GM12878 (cell line): ENCODE data around the gene MFSD6. TPM values are rescaled to one million over a fixed set of nuclear protein-coding genes. Genes with fewer than 3 reads are reported as not detected.
"Not testable (repeated sequence)": the region's sequence is repeated elsewhere in the genome, so short reads cannot be mapped to it uniquely, and the experiment has no call there.

Source experiments
- ATAC-seq: fragments of 200-7000 bp; cut with Tn5 transposase; 3 replicates; pipeline ENCODE4 v1.9.1; 2020; ENCODE audit warnings: mild to moderate bottlenecking, moderate library complexity
- BruUV-seq: library from RNA; stranded (reverse); fragments of 400-500 nt; replicated peaks from 2 replicates; lab custom pipeline; 2021; lab: Mats Ljungman, UMichigan
- CTCF ChIA-PET: fragments of 300-600 bp; sonication (Branson Sonifier 250); formaldehyde crosslinking; extraction: SDS; loops from one replicate; lab custom pipeline; 2021; ENCODE audit warnings: inconsistent platforms; lab: Yijun Ruan, JAX
- POLR2A ChIA-PET: fragments of 350-600 bp; formaldehyde crosslinking; extraction: SDS; loops from one replicate; lab custom pipeline; 2021; ENCODE audit warnings: inconsistent platforms; lab: Charles Lee
- RAD21 ChIA-PET: fragments of 300-600 bp; sonication (Branson Sonifier 250); formaldehyde crosslinking; loops from one replicate; lab custom pipeline; 2023; ENCODE audit warnings: antibody characterized with exemption; ENCODE audit not compliant: unreplicated experiment; lab: Charles Lee
- SMC1A ChIA-PET: fragments of 300-600 bp; sonication (Branson Sonifier 250); formaldehyde crosslinking; loops from one replicate; lab custom pipeline; 2023; ENCODE audit not compliant: unreplicated experiment, uncharacterized antibody; lab: Charles Lee
- DNase-seq: peaks from one replicate; pipeline ENCODE4 v3.0.0-alpha.2; 2011; ENCODE audit warnings: low read depth, low spot score
- FAIRE-seq: peaks from 3 replicates; lab custom pipeline; 2011; peaks lifted over from hg19 to GRCh38; lab: Jason Lieb, UNC
- H2AFZ ChIP-seq: 2 replicates; pipeline ENCODE4 v1.6.0; 2011; ENCODE audit warnings: low read depth, low read length, control low read depth; ENCODE audit not compliant: control insufficient read depth
- H3K27ac ChIP-seq: 2 replicates; pipeline ENCODE4 v1.5.1; 2011; ENCODE audit warnings: control low read depth; ENCODE audit not compliant: control insufficient read depth, insufficient read depth
- H3K27me3 ChIP-seq, 2 experiments: replicated peaks in 1 of 2; 2 replicates each; pipeline versions ENCODE4 v1.6.0 to v1.6.1; 2011; ENCODE audit warnings: low read length in 1 of 2; ENCODE audit not compliant: control insufficient read depth in 2 of 2, insufficient read depth in 2 of 2
- H3K36me3 ChIP-seq, 2 experiments: 2 replicates each; pipeline ENCODE4 v1.5.1; 2011; ENCODE audit warnings: low read length in 1 of 2; ENCODE audit not compliant: control insufficient read depth in 2 of 2, insufficient read depth in 2 of 2
- H3K4me1 ChIP-seq: 2 replicates; pipeline ENCODE4 v1.6.1; 2011; ENCODE audit warnings: mild to moderate bottlenecking, low read length, moderate library complexity, mixed read lengths; ENCODE audit not compliant: control insufficient read depth, insufficient read depth
- H3K4me2 ChIP-seq: 2 replicates; pipeline ENCODE4 v1.6.0; 2011; ENCODE audit warnings: control low read depth; ENCODE audit not compliant: control insufficient read depth, insufficient read depth
- H3K4me3 ChIP-seq: fragments of 200-600 bp; sonication (generic); 2 replicates; pipeline ENCODE4 v1.5.1; 2016
- H3K79me2 ChIP-seq: 2 replicates; pipeline ENCODE4 v1.6.0; 2011; ENCODE audit warnings: low read length; ENCODE audit not compliant: control insufficient read depth, insufficient read depth
- H3K9ac ChIP-seq: 2 replicates; pipeline ENCODE4 v1.8.0; 2011; ENCODE audit warnings: low read length, control low read depth, mixed read lengths; ENCODE audit not compliant: control insufficient read depth, insufficient read depth
- H3K9me3 ChIP-seq: replicated peaks from 3 replicates; pipeline ENCODE4 v1.5.1; 2011; ENCODE audit warnings: mild to moderate bottlenecking, low read length; ENCODE audit not compliant: control insufficient read depth, insufficient read depth
- H4K20me1 ChIP-seq: 2 replicates; pipeline ENCODE4 v1.6.0; 2011; ENCODE audit not compliant: control insufficient read depth, insufficient read depth
- BCL3 ChIP-seq: IDR thresholded peaks from 2 replicates; pipeline ENCODE4 v1.6.1; 2011; ENCODE audit warnings: borderline replicate concordance, low read depth, mild to moderate bottlenecking, moderate library complexity, low read length; ENCODE audit not compliant: insufficient read depth, poor library complexity, severe bottlenecking
- CHD1 ChIP-seq: IDR thresholded peaks from 2 replicates; pipeline ENCODE4 v1.6.1; 2012; ENCODE audit warnings: low read depth, low read length, improper control_type of control experiment
- EZH2 ChIP-seq: IDR thresholded peaks from 2 replicates; pipeline ENCODE4 v1.6.1; 2012; ENCODE audit warnings: low read depth, mild to moderate bottlenecking, control low read depth, inconsistent platforms, low read length, borderline replicate concordance; ENCODE audit not compliant: control insufficient read depth
- HDAC6 ChIP-seq: fragments of 200-600 bp; sonication (generic); IDR thresholded peaks from one replicate; pipeline ENCODE4 v1.8.0; 2017; ENCODE audit warnings: antibody characterized with exemption; ENCODE audit not compliant: unreplicated experiment
- IRF4 ChIP-seq: IDR thresholded peaks from 2 replicates; pipeline ENCODE4 v1.6.1; 2011; ENCODE audit warnings: low read depth, low read length
- MEF2B ChIP-seq: fragments of 450-650 bp; IDR thresholded peaks from 2 replicates; pipeline ENCODE4 v1.6.1; 2018; ENCODE audit warnings: mild to moderate bottlenecking, moderate library complexity; ENCODE audit not compliant: partially characterized antibody, poor library complexity, severe bottlenecking
- POLR2AphosphoS2 ChIP-seq: IDR thresholded peaks from 2 replicates; pipeline ENCODE4 v1.6.1; 2011; ENCODE audit warnings: low read depth, mild to moderate bottlenecking, low read length, improper control_type of control experiment, moderate library complexity
- RCOR1 ChIP-seq: conservative IDR thresholded peaks from 2 replicates; pipeline ENCODE4 v1.6.1; 2012; ENCODE audit warnings: low read depth, low read length, improper control_type of control experiment
- RELA ChIP-seq: fragments of 450-650 bp; IDR thresholded peaks from 2 replicates; pipeline ENCODE4 v1.8.0; 2014; ENCODE audit warnings: borderline replicate concordance; ENCODE audit not compliant: partially characterized antibody
- RFX5 ChIP-seq: IDR thresholded peaks from 2 replicates; pipeline ENCODE4 v1.6.1; 2011; ENCODE audit warnings: low read depth, low read length, improper control_type of control experiment
- SIX5 ChIP-seq: IDR thresholded peaks from 2 replicates; pipeline ENCODE4 v1.6.1; 2011; ENCODE audit warnings: mild to moderate bottlenecking, low read depth, low read length, moderate library complexity; ENCODE audit not compliant: severe bottlenecking
- SREBF1 ChIP-seq: IDR thresholded peaks from 2 replicates; pipeline ENCODE4 v1.6.1; 2012; ENCODE audit warnings: mild to moderate bottlenecking, low read length
- SUPT20H ChIP-seq: IDR thresholded peaks from 2 replicates; pipeline ENCODE4 v1.6.1; 2011; ENCODE audit warnings: low read depth, mild to moderate bottlenecking, low read length, moderate library complexity, borderline replicate concordance; ENCODE audit not compliant: control insufficient read depth
- USF1 ChIP-seq: IDR thresholded peaks from 2 replicates; pipeline ENCODE4 v1.6.1; 2011; ENCODE audit warnings: borderline replicate concordance, low read depth, mild to moderate bottlenecking, moderate library complexity, mixed read lengths, low read length; ENCODE audit not compliant: insufficient read depth; ENCODE audit errors: extremely low read length
- ZNF274 ChIP-seq: IDR thresholded peaks from one replicate; pipeline ENCODE4 v1.8.0; 2011; ENCODE audit not compliant: insufficient read length, insufficient read depth
- ZZZ3 ChIP-seq: IDR thresholded peaks from 2 replicates; pipeline ENCODE4 v1.6.1; 2011; ENCODE audit warnings: low read depth; ENCODE audit not compliant: control insufficient read depth, insufficient read length
- WGBS: methylation state at CpG from one replicate; pipeline ENCODE4 v1.1.6; 2016; ENCODE audit warnings: low lambda C conversion rate; ENCODE audit not compliant: insufficient replicate concordance, insufficient coverage; ENCODE audit errors: missing lambda C conversion rate; 5-methylcytosine and 5-hydroxymethylcytosine counted together
- in situ Hi-C: fragments of 300-500 bp; cut with MboI; formaldehyde crosslinking; loops from 9 replicates; pipeline ENCODE4 v1.14.3; 2018; ENCODE audit warnings: mixed read lengths
- intact Hi-C: fragments of 100-400 bp; cut with micrococcal nuclease; formaldehyde crosslinking; loops from one replicate; pipeline ENCODE4 v1.14.2; 2022; ENCODE audit not compliant: unreplicated experiment
- polyA plus RNA-seq, 11 experiments: library from polyadenylated mRNA; depleted of rRNA in 4 of 11; unstranded in 6 of 11; stranded (reverse) in 5 of 11; fragments of >200 nt; fragmentation: Nextera tagmentation in 4 of 11; fragmentation: Illumina TruSeq in 1 of 11; extraction: Ambion mirVana in 4 of 11; extraction: Trizol in 1 of 11; gene quantifications; 1 replicate in 1 of 11; 2 replicates in 10 of 11; pipeline versions ENCODE4 v1.2.1 to v1.2.3, GENCODE V29; 2011 to 2016; ENCODE audit warnings: inconsistent platforms in 2 of 11, missing spikeins in 2 of 11, low read depth in 1 of 11
- total RNA-seq, 4 experiments: library from RNA; depleted of rRNA in 3 of 4; stranded (reverse); fragments of >200 nt in 3 of 4; fragmentation: Illumina TruSeq in 1 of 4; extraction: Trizol in 1 of 4; gene quantifications; 2 replicates each; pipeline versions ENCODE4 v1.2.1 to v1.2.3, GENCODE V29; 2013 to 2021

Gene MFSD6
- total and polyA plus RNA-seq, 10 of the 15 experiments (the other 5 are each of a cell fraction or from before 2014, with no cell fraction given), result 6.7 to 42.6 (median 24.2) TPM

- H3K9me3 ChIP-seq, result no peaks in the 10 kb centered on the region
- no peak overlapping the region for H3K4me2 ChIP-seq
- H3K27ac ChIP-seq, result no peak overlapping the region
- no peaks in the 10 kb centered on the region for H3K4me1 ChIP-seq
- ChIA-PET CTCF (interaction anchor here (1.0 to 2.2 kb wide), 2 partner anchors 32 to 123 kb away, joined by 3 to 13 read pairs; no protein-coding TSS in a partner anchor), POLR2A (interaction anchor here (1.0 kb wide), 1 partner anchor 23 kb away, joined by 3 read pairs; no protein-coding TSS in a partner anchor), RAD21 (interaction anchor here (1.4 kb wide), 1 partner anchor 121 kb away, joined by 3 read pairs; no protein-coding TSS in a partner anchor), SMC1A (interaction anchor here (0.6 to 2.1 kb wide), 9 partner anchors 10 to 1987 kb away, joined by 3 to 5 read pairs (median 3); no protein-coding TSS in a partner anchor)
- H3K27me3 ChIP-seq, result no peaks in the 10 kb centered on the region
- H3K4me3 ChIP-seq, result no peak overlapping the region
- no peak overlapping the region for H2AFZ ChIP-seq
- no peak overlapping the region for H3K9ac ChIP-seq
- FAIRE-seq, result no peak
- no TSS peak for BruUV-seq
- no peak for TF ChIP-seq IRF4
- TF ChIP-seq BCL3, result no peak
- no peak for TF ChIP-seq RELA
- no peak for TF ChIP-seq SUPT20H
- TF ChIP-seq RFX5, result no peak
- no peak for TF ChIP-seq SREBF1
- no peak for TF ChIP-seq EZH2
- TF ChIP-seq HDAC6, result no peak
- no peak for TF ChIP-seq CHD1
- no peak for TF ChIP-seq ZNF274
- no peak for TF ChIP-seq ZZZ3
- TF ChIP-seq USF1, result no peak
- TF ChIP-seq MEF2B, result no peak
- TF ChIP-seq SIX5, result no peak
- no peak for TF ChIP-seq RCOR1
- TF ChIP-seq POLR2AphosphoS2, result no peak
- no peak for DNase-seq
- ATAC-seq, result no peak
- no peaks in the 10 kb centered on the region for H3K79me2 ChIP-seq
- peaks cover 0 to 8% of the 10 kb centered on the region in 2 experiments; a peak in 3 of 4 replicates for H3K36me3 ChIP-seq
- in situ Hi-C loops (loop anchor here (5.0 to 10.0 kb wide), 2 partner anchors 120 to 422 kb away; no protein-coding TSS in a partner anchor), intact Hi-C loops (no loop called here)
- 99% methylated on average over 4 of the region's 4 CpGs for WGBS
- no peaks in the 10 kb centered on the region for H4K20me1 ChIP-seq
Observed at GRCh38 chr2:190507135-190507534, 99.0 kb downstream of the MFSD6 start.

GRCh38 chr2:190509895-190510294 is 101.7 kb downstream of the MFSD6 start:
- ChIA-PET SMC1A (interaction anchor here (0.9 to 2.1 kb wide), 6 partner anchors 9 to 127 kb away, joined by 3 to 11 read pairs (median 3); no protein-coding TSS in a partner anchor), CTCF (interaction anchor here (1.0 to 1.3 kb wide), 4 partner anchors 125 to 170 kb away, joined by 4 to 6 read pairs (median 4); no protein-coding TSS in a partner anchor)
- H4K20me1 ChIP-seq, POLR2A ChIA-PET, H2AFZ ChIP-seq, H3K9me3 ChIP-seq, H3K9ac ChIP-seq, H3K27ac ChIP-seq, RAD21 ChIA-PET, DNase-seq, FAIRE-seq, H3K27me3 ChIP-seq, H3K4me1 ChIP-seq, ATAC-seq, H3K79me2 ChIP-seq, intact Hi-C loops, BruUV-seq, H3K4me2 ChIP-seq, H3K4me3 ChIP-seq: not testable (repeated sequence)
- WGBS, result 92% methylated on average over 5 of the region's 5 CpGs
- in situ Hi-C loops, result loop anchor here (5.0 to 10.0 kb wide), 2 partner anchors 123 to 425 kb away; no protein-coding TSS in a partner anchor
- H3K36me3 ChIP-seq, result peaks cover 2 to 11% of the 10 kb centered on the region in 2 experiments
